HG03457 (cell line): ENCODE results near the gene EHMT1.

Experiments used
- ATAC-seq: cut with Tn5 transposase; IDR thresholded peaks from one replicate; pipeline ENCODE4 v1.9.1; 2021; ENCODE audit warnings: moderate number of reproducible peaks; ENCODE audit not compliant: unreplicated experiment

Gene EHMT1

DNA sequence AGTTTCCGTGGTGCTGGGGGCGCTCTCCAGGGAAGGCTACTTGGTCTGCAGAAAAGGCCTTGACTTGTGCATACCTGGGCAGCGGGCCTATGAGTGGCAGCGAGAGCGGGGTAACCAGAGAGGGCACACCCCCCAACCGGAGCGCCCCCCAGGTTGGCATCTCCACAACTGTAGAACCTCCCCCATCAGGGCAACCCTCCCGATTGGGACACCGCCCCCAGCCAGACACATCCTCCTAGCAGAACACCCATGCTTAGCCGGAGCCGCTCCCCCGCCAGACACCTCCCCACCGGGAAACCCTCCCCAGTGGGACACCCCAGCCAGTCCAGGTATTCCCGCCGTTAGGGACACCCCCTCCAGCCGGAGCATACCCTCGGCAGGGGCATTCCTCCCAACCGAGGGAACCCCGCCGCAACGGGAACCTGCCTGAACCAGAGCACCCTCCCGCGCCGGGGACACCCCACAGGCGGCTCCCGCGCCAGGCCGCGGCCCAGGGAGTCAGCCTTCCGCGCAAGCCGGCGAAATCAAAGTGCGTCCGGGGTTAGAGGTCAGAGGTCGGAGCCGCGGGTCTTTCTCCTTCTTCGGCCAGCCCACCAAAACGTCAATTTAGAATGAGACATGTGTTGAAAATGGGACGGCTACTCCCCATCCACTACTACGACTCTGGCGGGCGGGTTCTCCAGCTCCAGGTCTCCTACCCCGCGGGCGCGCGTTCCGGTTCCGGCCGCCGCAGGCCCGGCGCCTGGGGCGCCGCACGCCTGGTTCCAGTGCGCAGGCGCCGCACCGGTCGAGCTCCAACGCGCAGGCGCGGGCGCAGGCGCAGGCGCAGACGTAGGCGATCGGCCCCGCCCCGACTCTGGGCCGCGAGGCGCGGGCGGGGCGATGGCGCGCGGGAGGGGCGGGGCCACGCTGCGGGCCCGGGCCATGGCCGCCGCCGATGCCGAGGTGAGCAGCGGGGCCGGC, at the start of gene EHMT1:
Gene EHMT1, plus strand, starts transcription at position 901 of the 963 bp plus-strand sequence. Its CDS starts 24 bp downstream, at position 925.
- ATAC-seq: peak; percentile 42

DNA sequence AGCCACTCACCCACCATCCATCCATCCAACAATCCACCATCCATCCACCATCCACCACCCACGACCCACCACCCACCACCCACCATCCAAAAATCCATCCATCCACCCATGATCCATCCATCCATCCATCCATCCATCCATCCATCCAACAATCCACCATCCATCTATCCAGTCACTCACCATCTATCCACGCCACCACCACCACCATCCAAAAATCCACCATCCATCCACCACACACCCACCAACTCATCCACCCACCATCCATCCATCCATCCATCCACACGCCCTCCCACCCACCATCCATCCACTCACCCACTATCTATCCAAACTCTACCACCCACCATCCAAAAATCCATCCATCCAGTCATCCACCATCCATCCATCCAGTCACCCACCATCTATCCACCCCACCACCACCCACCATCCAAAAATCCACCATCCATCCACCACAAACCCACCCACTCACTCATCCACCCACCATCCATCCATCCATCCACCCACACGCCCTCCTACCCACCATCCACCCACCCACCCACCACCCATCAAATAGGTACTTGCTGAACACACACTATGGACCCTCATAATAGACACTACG, 49.1 kb upstream of the EHMT1 start:
- ATAC-seq: no peak

DNA sequence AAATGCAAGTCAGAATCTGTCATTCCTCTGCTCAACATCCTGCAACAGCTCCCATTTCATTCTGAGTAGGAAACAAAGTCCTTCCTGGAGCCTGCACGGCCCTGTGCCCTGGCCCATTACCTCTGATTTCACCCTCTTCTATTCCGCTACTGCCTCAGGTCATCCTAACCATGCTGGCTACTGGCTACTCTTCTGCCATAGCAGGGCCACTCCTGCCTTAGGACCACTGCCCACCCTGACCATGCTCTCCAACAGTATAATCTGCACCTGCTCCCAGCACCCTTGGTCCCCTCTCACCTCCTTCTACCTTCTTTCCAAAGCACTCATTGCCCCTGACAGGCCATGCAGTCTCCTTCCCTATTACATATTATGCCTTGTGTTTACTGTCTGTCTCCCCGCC, 48.2 kb upstream of the EHMT1 start:
- ATAC-seq: no peak

DNA sequence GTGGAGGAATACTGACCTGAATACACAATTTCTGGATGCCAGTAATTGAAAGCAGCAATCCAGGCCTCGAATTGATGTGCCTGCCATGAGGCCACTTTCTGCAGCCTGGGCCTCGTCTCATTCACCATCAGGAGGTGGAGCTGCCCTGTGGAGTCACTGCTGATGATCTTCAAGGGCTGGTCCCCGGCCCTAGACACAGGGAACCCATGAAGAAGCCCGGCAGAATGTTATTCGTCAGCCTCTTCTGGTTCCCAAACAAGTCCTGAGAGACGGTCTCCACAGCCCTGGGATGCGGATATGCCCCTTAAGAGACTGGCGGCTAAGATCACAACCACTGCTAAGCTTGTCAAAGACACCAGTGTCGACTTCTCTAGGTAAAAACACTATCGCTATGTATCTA, 44.6 kb upstream of the EHMT1 start:
- no peak for ATAC-seq

DNA sequence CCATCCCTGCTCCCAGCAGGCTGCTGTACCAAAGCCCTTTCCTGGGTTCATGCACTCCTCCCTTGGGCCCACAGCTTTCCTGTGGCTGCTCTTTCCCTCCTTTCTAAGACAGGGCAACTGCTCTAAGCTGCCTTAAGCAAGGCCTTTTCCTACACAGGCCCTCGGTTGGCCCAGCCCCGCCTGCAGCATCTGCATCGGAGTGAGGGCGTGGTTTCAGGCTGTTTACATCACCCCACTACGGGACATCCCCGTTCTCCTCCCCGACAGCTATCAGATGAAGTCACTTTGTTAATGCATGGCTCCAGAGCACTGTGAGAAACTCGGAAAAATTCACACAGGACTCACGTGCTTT, 43.5 kb upstream of the EHMT1 start:
- no peak for ATAC-seq

DNA sequence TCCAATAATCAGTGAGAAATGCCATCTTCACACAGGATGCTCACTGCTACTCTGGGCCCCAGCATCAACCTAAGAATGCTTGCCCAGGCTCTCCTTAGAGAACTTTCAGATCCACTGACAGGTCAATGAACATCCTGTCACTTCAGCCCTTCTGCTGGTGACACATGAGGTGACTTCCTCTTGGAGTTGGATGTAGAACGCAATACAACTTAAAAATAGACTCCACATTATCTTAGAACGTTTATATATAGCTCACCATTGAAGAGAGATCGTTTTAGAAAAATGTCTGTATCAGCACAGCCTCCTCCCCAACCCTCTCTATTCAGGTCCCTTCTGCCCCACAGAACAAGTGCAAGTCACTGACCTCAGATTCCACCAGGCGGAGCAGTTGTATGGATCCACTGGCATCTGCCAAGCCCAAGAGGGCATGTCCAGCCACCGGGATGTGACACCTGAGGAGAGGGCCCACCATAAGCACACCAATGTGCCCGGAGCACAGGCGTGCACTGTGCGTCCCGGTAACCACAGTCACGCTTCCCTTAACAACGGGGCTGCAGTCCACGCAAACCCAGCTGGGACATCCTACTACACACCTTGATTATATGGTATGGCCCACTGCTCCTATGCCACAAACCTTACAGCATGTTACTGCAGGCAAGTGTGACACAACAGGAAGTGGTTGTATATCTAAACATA, 42.9 kb upstream of the EHMT1 start:
- no peak for ATAC-seq

DNA sequence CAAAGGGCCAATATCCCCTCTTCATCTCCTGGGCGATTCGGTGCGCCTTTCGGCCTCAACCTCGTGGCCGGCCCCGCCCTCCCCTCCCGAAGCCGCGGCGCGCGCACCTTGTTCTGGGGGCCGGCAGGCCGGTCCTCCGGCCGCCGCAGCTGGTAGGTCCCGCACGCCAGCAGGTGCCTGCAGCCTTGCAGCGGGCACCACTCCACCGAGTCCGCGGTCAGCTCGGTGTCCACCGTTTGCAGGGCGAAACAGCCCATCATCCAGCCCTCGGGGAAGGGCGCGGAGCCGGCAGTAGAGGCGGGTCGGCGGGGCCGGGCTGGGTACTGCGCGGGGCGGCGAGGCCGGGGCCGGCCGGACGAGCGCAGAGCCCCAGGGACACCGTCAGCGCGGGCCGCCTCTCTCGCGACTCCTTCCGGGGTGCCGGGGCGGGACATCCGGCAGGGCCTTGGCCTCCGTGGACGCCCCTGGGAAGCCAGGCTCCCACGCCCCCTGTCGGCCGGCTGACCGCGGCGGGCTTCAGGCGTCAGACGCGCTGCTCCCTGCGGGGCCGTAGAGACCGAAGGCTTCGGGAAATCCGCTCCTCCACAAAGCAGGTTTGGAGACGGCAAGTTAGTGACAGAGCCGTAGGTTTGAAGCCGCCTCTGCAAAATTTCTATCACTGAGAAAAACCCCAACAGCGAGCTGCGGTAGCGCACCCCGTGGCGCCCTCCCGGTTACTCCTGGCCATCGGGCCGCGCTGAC, 40.1 kb upstream of the EHMT1 start, which contains the start of gene DPH7:
Gene DPH7, minus strand, starts transcription at position 408 of the 741 bp plus-strand sequence. Its CDS starts 148 bp downstream, at position 260.
- ATAC-seq: peak; percentile 62

DNA sequence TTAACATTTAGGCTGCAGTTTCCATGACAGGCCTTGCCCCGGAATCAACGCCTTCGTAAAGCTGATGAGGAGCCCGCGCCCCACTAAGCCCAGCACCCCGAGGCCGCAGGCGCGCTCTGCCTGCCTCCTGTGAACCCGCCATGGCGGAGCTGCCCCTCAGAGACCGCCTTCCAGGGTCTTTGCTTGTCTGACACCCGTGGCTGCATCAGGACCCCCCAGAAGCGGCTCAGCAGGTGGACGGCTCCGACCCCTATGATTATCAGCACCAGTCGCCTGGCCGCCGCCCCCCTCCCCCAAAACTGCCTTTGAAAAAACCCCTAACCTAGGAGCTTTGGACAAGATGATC, 39.6 kb upstream of the EHMT1 start:
- no peak for ATAC-seq

DNA sequence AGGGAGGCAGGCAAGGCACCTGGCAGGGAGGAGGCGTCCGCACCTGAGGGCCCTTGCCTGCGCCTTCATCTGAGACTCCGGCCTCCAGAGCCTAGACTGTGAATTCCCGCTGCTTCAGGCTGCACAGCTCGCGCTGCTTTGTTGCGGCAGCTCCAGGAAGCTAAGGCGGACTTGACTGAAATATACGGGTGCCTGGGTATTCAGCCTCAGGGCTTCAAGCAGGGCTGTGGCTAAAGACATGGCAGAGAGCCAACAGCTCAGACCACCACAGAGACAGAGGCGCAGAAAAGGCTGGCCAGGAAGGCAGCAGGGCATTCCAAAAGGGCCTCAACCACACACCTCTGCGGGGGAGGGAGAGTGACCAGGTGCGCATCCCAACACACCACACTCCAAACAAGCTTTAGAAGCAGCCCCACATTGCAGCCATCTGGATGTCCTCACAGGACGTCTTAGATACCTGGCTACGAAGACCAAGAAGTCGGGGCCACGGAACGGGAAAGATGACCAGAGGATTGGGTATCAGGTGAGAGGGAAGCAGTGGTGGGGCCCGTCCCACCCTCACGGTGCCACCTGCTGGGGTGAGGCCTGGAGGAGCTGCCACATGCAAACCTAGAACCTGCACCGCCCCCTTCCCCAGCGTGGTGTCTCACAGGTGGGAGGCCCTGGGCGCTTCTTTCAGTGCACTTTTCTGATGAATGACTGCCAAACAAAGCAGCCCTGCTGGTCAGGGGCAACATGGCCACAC, 38.4 kb upstream of the EHMT1 start:
- no peak for ATAC-seq

DNA sequence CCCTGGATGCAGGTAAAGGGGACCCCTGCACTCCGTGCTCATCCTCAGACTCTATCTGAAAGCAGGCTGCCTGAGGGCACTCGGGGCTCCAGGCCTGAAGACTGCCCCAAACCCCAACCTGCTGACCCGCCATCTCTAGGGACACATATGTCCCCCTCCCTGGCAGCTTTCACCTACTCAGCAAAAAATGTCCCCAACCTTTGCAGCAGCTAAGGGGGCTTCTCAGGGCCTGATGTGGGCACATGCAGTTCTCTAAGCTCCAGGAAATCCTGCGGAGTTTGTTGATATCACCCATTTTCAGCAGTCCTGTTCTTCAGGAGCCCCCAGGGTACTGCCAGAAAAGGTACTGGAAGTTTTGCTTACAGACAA, 37.9 kb upstream of the EHMT1 start:
- ATAC-seq: no peak

DNA sequence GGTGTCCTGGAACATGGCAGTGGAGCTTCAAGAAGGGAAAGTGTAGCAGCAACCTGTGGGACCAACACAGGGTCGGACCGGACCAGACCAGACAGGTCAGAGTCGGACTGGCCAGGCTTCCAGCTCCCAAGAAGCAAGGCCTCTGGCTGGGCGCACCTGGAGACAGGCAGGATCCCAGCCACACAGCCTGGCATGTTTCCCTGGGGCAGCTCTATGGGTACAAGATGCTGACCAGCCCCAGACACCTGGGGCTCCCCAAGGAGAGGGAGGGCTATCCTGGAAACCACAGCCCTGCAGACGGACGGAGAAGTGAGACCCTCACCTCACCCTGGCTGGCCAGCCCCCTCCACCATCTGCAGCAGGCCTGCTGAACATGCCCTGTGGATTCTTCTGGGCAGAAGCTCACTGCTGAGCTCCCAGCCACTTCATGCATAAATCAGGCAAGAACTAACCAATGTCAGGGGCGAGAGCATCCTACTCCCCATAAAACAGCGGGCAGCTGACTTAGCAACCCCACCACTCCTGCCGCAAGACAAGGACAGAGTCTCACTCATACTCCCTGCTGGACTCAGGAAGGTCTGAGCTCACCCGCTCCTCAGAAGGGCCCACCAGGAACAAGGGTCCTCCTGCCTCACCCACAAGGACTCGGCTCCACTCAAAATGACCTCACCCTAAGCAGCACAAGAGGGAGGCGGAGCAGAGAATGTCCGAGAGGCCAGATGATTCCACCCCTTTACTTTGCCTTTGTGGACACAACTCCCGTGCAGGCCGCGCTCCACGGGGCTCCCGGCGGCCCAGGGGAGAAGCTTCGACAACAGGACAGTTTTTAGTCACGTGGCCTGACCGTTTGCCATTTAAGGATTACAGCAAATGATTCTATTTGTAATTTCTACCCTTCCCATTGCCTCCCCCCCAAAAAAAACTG, 37.2 kb upstream of the EHMT1 start:
- no peak for ATAC-seq

DNA sequence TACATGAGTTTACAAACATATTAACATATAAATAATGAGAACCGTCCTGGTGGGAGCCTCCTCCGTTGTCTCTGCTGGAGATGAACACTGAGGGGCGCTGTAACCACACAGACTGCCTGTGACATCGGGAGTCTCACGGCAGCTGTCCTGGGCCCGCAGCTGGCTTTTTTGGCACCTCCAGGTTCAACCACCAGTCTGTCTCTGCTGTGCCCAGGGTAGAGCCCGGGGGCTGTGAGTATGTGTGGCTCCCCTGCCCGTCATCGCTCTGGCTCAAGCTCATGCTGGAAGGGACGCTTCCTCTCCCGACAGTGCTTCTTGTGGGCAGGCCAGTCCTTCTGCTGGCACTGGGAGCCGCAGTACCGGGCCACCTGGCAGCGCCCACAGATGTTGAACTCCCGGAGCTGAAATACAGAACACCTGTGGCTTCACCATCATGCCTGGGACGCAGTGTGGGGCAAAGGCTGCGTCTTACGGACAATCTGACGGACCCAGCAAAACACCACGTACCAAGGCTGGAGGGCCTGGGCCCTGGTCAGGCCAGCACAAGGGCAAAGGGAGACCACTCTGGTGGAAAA, 36.4 kb upstream of the EHMT1 start:
- ATAC-seq: no peak

DNA sequence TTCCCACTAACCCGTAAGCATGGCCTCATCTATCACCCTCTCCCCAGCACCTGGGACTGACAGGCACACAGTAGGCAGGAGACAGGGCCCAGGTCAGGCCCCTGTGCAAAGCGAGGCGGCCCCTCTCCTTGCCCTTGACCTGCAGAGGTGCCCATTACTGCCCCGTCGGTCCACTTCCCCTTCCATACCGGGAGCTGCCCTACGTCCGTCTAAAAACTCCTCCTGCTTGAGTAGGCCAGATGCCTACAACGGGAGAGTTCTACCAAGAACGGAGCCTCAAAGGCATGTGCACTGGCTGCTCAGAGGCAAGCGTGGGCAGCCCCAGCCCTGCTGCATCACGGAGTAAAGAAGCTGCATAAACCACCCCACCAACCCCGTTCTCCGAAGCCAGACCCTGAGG, 35.5 kb upstream of the EHMT1 start:
- no peak for ATAC-seq

DNA sequence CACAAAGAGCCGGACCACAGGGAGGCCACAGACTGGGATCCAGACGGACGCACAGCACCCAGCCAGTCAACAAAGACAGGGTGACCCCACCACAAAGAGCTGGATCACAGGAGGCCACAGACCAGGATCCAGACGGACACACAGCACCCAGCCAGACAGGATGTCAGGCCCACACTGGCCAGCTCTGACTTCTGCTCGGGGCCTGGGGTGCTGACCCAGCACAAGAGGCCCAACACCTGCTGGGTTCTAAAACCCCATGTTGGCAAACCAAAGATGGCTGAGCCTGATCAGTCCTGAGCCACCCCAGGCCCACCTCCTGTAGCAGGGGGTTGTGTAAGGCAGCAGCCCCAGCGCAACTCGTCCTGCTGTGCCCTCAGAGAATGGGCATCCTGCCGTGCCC, 34.8 kb upstream of the EHMT1 start:
- ATAC-seq: no peak

DNA sequence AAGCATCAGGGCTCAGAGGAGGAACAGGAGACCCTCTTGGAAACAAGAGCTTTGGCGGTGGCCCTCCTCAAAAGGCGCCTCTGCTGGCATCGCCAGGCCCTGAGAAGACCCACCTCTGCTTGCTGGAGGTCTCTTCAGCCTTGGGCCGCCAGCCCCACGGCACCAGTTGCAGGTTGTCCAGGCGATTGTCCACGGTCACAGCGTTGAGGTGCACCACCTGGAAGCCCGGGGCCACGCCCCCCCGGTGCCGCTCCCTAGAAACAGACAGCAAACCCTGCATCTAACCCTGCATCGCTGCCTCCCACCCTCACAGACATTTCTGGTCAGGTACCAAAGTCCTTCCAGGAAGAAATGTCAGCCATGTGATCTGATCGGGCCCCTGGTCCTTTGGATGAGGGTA, 32.0 kb upstream of the EHMT1 start:
- no peak for ATAC-seq

DNA sequence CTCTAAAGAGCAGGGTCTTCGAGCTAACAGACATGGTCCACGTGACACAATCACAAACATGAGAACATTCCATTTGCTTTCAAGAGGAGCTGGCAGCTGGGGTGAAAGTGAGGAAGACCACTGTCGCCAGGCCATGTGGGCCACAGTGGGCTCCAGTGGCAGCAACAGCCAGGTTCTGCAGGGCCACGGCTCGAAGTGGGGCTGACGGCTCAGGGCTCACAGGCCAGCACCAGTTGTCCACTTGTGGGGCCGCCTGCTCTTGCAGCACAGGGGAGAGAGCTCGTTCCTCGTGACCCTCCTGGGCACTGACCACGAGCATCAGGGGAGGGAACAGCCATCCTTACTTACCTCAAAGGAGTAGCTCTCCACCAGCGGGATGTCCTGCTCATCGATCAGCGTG, 30.5 kb upstream of the EHMT1 start:
- no peak for ATAC-seq

DNA sequence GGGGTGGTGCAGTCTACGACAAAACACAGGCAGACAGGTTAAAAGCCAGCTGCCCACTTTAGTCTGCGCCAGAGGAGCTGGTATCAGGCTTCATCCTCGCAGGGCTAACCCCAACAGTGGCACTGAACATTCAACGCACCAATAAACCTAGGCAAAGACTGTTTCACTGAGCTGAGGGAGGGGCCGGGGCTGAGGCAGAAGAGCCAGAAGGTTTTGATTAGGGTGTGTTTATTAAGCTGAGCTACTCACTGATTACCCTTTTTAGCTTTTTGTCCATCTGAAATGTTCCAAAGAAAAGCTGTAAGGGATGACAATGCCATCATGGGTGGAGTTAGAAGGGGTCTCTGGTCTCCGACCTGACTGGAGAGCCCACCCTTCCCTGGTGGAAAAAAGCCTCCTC, 29.9 kb upstream of the EHMT1 start:
- no peak for ATAC-seq

DNA sequence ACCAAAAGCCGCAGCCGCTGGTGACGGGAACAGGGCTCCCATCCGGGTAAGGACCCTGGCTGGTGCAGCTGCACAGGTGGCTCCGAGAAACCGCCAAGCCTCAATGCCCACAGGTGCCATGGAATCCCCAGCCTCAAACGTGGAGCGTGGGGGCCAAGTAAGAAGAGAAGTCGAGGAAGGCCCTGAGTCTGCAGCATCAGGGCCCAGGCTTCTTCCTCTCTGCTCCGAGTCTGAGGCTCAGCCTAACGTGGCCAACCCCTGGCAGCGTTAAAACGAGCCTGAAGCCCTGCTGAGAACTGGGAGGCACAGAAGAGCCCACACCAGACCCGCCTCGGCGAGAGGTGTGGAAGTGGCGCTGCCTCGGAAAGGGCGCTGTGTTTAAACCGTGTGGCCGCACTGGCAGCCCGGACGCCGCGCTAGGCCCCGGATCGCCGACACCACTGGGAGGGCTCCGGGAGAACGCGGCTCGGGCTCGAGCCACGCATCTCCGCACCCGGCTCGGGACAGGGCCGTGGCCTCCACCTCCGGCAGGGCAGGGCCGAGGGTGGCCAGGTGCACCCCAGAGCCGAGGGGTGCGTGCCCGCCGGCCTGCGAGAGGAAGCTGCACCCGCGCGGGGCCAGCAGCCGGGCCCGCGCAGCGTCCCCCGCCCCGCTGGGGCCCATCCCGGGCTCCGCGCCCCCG, 29.2 kb upstream of the EHMT1 start:
- ATAC-seq: no peak

DNA sequence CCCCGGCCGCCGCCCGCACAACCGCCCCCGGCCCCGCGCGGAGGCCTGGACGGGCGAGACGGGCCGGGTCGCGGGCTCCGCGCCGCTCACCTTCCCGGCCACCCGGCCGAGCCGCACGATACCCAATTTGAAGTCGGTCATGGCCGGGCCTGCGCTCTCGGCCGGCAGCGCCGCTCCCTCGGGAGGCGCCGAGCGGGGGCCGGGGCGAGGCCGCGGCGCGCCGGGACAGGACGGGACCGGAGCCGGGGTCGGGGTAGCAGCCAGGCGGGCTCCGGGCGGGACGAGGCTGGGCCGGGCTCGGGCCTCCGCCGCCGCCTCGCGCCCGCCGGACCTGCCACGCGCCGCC, 28.7 kb upstream of the EHMT1 start:
- ATAC-seq: peak; percentile 5
